ENCODE measurements around the gene IQUB. TPM values are rescaled to one million over a fixed set of nuclear protein-coding genes. Genes with fewer than 3 reads are reported as not detected.

The IQUB gene
- total and polyA plus RNA-seq, 10 donors = 0.05 to 1.0 (median 0.35) TPM

GRCh38 chr7:123460616-123461015 is 73.8 kb downstream of the IQUB start:
- intact Hi-C loops (cut with DNase I; ENCODE audit: low total_unique reads) = no loop called here
- WGBS, 5 donors = 53 to 73% (median 65%) methylated on average over 3 of the region's 3 CpGs
- no peak for DNase-seq

GRCh38 chr7:123455965-123456470 is 78.4 kb downstream of the IQUB start:
- Histone ChIP-seq H3K4me3 (no peak overlapping the region), H3K4me1 (no peaks in the 10 kb centered on the region), H3K9me3 (peaks cover 0 to 8% (median 0%) of the 10 kb centered on the region in 8 donors), H3K27ac (no peak overlapping the region), H3K27me3 (replicated peaks in 1 of 7) (no peaks in the 10 kb centered on the region), H3K36me3 (no peaks in the 10 kb centered on the region)
- 53 to 69% (median 59%) methylated on average over 1 of the region's 1 CpG for WGBS, 5 donors
- TF ChIP-seq POLR2AphosphoS5 (IDR thresholded peaks at IDR 0.05) (no peak), POLR2A (IDR thresholded peaks at IDR 0.05) (no peak), CTCF (IDR thresholded peaks at IDR 0.05 in 8 of 11, conservative IDR thresholded peaks at IDR 0.05 in 3 of 11) (no peak)
- intact Hi-C loops (cut with DNase I; ENCODE audit: low total_unique reads) = no loop called here
- DNase-seq = no peak

More at GRCh38 chr7:123460616-123461015, 73.8 kb downstream of the IQUB start:
- Histone ChIP-seq H3K36me3 (no peaks in the 10 kb centered on the region), H3K27ac (no peak overlapping the region), H3K9me3 (no peaks in the 10 kb centered on the region), H3K27me3 (replicated peaks in 1 of 7) (no peaks in the 10 kb centered on the region), H3K4me3 (no peak overlapping the region), H3K4me1 (no peaks in the 10 kb centered on the region)
- TF ChIP-seq POLR2A (IDR thresholded peaks at IDR 0.05) (no peak), POLR2AphosphoS5 (IDR thresholded peaks at IDR 0.05) (no peak), CTCF (IDR thresholded peaks at IDR 0.05 in 8 of 11, conservative IDR thresholded peaks at IDR 0.05 in 3 of 11) (no peak)

- 34 to 58% (median 43%) methylated on average over 2 of the region's 2 CpGs for WGBS, 5 donors
- intact Hi-C loops (cut with DNase I; ENCODE audit: low total_unique reads) = no loop called here
- Histone ChIP-seq H3K9me3 (no peaks in the 10 kb centered on the region), H3K4me3 (no peak overlapping the region), H3K4me1 (no peaks in the 10 kb centered on the region), H3K36me3 (no peaks in the 10 kb centered on the region), H3K27ac (no peak overlapping the region), H3K27me3 (replicated peaks in 1 of 7) (no peaks in the 10 kb centered on the region)
- no peak for TF ChIP-seq CTCF (IDR thresholded peaks at IDR 0.05 in 8 of 11, conservative IDR thresholded peaks at IDR 0.05 in 3 of 11)
- no peak for TF ChIP-seq POLR2A (IDR thresholded peaks at IDR 0.05)
- TF ChIP-seq POLR2AphosphoS5 (IDR thresholded peaks at IDR 0.05) = no peak
- no peak for DNase-seq
These were observed 94.3 kb downstream of the IQUB start for GRCh38 chr7:123440101-123440548.

- intact Hi-C loops (cut with DNase I; ENCODE audit: low total_unique reads) = no loop called here
- Histone ChIP-seq H3K27me3 (replicated peaks in 1 of 7) (no peaks in the 10 kb centered on the region), H3K4me3 (no peak overlapping the region), H3K4me1 (no peaks in the 10 kb centered on the region), H3K36me3 (no peaks in the 10 kb centered on the region), H3K9me3 (no peaks in the 10 kb centered on the region), H3K27ac (no peak overlapping the region)
- DNase-seq = no peak
- no peak for TF ChIP-seq CTCF (IDR thresholded peaks at IDR 0.05 in 8 of 11, conservative IDR thresholded peaks at IDR 0.05 in 3 of 11)
- TF ChIP-seq POLR2A (IDR thresholded peaks at IDR 0.05) = no peak
- TF ChIP-seq POLR2AphosphoS5 (IDR thresholded peaks at IDR 0.05) = no peak
- WGBS, 5 donors = 30 to 52% (median 33%) methylated on average over 1 of the region's 1 CpG
These were observed 95.2 kb downstream of the IQUB start for GRCh38 chr7:123439191-123439590.

All from spleen (tissue), 11 donors.